Activated T-cell treated with anti-CD3 and anti-CD28 coated beads, Interleukin-2, amount 50 U/mL, for 1 hour (primary cell): ENCODE data around the gene RCOR1.

Experiments used
- DNase-seq: peaks from one replicate; pipeline ENCODE4 v3.0.0-alpha.2; 2020

The RCOR1 gene

DNA sequence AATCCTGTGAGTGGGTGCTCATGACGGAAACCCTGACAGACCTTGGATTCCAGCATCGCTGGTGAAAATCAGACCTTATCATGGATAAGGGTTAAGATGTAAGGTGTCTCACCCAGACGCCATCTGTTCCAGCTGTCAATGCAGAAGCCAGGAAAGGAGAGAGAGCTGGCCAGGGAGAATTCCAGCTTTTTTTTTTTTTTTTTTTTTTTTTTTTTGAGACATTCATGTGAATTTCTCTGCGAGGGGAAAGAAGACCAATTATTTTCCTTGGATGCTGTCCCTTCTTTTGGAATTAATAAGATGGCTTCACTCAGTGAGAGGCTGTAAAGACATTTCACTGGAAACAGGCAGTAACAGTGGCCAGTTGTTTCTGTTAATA is 186.6 kb downstream of the RCOR1 start:
- no peak for DNase-seq

DNA sequence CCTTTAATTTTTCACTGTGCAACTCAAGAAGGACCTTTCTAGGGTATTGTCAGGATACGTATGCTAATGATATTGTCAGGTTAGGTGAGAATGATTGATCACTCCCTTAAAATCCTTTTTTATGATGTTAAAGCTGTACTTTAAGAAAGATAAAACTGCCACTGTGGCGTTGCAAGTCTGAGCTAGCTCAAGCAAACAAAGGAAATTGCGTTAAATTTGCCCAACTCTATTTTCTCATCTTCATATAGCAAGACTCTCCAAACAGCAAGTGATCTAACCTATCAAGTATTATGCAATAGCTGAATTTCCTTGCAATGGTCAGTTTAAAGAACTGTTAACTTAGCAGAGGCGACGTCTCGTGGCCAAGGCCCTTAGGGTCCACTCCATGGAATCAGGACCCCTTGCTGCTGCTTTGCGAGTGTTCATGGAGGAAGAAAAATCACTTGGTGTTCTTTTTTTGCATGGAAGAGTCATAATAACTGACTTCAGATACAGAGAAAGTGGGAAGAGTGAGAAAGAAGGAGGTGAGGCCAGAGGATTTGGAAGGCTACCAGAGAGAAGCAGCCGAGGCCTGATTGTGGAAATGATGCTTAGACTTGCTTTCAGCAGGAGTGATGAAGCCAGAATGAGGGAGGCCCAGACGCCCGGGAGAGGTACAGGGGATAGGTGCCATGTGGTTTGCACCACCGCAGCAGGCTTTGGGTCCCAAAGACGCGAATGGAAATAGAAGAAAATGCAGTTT is 187.3 kb downstream of the RCOR1 start:
- DNase-seq: no peak
